HG03064 (cell line): ENCODE results near the gene RADIL.

Source experiments
- ATAC-seq: cut with Tn5 transposase; IDR thresholded peaks from one replicate; pipeline ENCODE4 v1.9.1; 2021; ENCODE audit warnings: low read depth; ENCODE audit not compliant: unreplicated experiment

The RADIL gene

GRCh38 chr7:4833691-4834600 is 49.6 kb downstream of the RADIL start:
- no peak for ATAC-seq

GRCh38 chr7:4833176-4833575 is 50.3 kb downstream of the RADIL start:
- no peak for ATAC-seq

GRCh38 chr7:4832711-4833110 is 50.8 kb downstream of the RADIL start:
- no peak for ATAC-seq

GRCh38 chr7:4831723-4832495 is 51.6 kb downstream of the RADIL start:
- ATAC-seq: no peak

GRCh38 chr7:4830176-4830575 is 53.3 kb downstream of the RADIL start:
- no peak for ATAC-seq

- ATAC-seq: no peak
Measured at GRCh38 chr7:4828720-4829383, 54.7 kb downstream of the RADIL start.

GRCh38 chr7:4825081-4825480 is 58.4 kb downstream of the RADIL start:
- ATAC-seq: no peak

DNA sequence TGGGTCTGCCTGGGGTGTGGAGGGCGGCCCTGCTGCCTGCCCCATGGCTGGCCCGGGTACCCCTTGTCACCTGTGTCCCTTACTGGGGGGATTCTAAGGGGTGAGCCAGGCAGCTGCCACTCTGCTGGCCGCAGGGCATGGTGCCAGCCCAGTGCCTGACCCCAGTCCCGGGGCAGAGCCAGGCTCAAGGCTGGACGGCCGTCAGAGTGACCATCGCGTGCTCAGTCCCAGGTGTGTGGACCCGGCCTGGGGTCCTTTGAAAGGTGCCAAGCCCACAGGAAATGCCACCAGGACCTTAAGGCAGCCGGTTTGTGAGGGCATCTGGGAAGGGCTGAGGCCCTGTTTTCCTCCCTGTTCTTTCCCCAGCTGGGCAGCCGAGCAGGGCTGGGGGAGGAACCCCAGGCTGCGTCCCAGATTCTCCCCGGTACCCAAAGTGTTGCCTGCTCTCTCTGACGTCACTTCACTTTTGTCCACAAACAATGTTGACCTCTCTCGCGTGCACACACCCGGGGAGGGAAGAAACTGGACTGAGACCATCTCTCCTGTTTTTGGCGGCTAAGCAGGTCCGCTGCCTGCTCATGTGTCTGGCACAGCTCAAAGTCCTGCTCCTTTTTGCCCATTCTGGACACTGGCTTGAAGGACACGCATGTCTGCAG is 59.3 kb downstream of the RADIL start:
- no peak for ATAC-seq

GRCh38 chr7:4823441-4824119 is 59.9 kb downstream of the RADIL start:
- no peak for ATAC-seq

- no peak for ATAC-seq
Measured at GRCh38 chr7:4822677-4823076, 60.8 kb downstream of the RADIL start.

DNA sequence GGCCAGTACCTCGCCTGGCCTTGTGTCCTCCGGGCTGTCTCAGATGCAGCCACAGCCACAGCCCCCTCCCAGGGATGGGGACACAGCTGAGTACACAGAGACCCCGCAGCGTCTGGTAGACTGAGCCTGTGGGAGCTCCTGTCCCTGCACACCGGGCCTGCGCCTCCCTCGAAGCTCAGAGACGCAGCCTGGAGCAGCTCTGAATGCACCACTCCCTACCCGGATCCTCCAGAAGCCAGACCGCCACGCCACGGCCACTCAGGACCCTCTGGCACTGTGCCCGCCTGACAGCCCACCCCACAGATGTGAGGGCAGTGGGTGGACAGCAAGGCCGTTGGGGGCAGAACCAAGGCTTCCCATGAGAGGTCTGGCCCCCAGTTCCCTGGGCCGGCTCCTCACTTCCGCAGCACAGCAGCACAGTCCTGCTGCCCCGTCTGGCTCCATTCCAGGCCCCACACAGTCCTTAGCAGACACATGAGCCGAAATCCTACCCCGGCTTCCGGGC is 62.5 kb downstream of the RADIL start:
- ATAC-seq: no peak

DNA sequence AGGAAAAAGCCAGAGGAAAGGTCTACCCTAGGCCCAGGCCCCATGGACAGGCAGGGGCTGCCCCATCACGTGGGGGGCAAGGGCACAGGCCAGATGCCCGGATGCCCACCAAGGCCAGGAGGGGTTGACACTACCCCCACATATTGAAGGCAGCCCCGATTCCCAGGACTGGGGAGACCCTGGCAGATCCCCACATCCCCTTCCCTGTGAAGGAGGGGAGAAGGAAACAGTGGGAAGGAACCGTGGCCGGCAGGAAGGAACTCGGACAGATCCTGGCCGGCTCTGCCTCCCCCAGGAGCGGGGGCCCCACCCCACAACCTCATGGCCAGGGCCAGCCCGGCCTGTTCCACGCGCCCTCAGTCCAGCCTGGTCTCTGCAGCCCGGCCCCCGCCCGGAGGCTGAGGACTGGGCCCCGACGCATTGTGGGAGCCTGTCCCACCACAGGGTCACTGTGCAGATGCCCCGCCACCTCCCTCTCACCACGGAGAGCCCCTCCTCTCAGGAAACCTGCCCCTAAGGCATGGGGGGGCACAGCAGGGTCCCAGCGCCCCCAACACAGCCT is 63.0 kb downstream of the RADIL start:
- ATAC-seq: no peak

DNA sequence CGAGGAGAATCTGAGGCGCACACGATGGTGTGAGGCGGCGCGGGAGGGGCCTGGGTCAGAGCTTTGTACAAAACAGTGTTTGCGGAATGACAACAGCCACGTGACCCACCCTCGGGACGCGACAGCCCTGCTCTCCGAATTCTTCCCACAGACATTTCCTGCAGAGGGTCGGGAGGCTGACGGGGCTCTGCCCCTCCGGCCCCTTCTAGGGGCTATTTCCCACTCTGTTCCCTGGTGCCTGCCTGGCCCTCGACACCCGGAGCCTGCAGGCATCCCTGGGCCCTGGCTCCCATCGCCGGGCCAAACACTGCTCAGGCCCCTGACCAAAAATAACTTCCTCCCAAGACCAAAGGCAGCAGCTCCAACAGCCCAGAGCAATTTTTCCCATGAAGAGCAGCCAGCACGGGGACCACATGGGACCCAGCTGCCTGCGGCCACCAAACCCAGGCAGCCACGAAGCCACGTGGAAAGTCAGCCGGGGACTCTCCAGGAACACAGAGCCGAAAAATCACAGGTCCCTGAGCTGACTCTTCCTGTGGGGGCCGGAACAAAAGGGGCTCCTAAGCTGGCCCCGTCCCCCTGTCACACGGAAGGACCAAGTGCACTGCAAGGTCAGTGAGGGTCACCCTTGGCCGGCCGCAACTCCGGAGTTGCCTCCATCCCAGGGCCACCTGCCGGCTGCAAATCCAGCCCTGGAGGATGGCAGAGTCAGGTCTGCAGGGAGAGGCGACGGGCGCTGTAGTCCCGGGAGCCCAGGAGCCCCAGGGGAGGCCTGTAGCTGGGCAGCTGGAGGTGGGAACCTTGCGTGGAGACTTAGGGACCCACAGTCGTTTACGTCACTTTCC is 63.7 kb downstream of the RADIL start:
- no peak for ATAC-seq

GRCh38 chr7:4818000-4818794 is 65.3 kb downstream of the RADIL start:
- no peak for ATAC-seq

GRCh38 chr7:4817178-4817901 is 66.2 kb downstream of the RADIL start:
- no peak for ATAC-seq

GRCh38 chr7:4816419-4817080 is 67.0 kb downstream of the RADIL start:
- ATAC-seq: no peak
